ENCODE measurements around the gene C16orf54.
A peak's percentile ranks its signal among the peaks of the same experiment; 100 is the strongest.
"Not testable (repeated sequence)": the region's sequence is repeated elsewhere in the genome, so short reads cannot be mapped to it uniquely, and the experiment has no call there.

C16orf54 gene

GRCh38 chr16:29742683-29743275, 3.0 kb downstream of the C16orf54 start:
- no peak for DNase-seq (ENCODE audit: low read depth in 1 of 2, low spot score in 1 of 2)

DNA sequence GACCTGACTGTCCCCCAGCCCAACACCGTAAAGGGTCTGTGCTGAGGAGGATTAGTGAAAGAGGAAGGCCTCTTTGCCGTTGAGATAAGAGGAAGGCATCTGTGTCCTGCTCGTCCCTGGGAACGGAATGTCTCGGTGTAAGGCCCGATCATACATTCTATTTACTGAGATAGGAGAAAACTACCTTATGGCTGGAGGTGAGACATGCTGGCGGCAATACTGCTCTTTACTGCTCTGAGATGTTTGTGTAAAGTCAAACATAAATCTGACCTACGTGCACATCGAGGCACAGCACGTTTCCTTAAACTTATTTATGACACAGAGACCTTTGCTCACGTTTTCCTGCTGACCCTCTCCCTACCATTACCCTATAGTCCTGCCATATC, 5.2 kb downstream of the C16orf54 start:
- not testable (repeated sequence) for DNase-seq (ENCODE audit: low read depth in 1 of 2, low spot score in 1 of 2)

DNA sequence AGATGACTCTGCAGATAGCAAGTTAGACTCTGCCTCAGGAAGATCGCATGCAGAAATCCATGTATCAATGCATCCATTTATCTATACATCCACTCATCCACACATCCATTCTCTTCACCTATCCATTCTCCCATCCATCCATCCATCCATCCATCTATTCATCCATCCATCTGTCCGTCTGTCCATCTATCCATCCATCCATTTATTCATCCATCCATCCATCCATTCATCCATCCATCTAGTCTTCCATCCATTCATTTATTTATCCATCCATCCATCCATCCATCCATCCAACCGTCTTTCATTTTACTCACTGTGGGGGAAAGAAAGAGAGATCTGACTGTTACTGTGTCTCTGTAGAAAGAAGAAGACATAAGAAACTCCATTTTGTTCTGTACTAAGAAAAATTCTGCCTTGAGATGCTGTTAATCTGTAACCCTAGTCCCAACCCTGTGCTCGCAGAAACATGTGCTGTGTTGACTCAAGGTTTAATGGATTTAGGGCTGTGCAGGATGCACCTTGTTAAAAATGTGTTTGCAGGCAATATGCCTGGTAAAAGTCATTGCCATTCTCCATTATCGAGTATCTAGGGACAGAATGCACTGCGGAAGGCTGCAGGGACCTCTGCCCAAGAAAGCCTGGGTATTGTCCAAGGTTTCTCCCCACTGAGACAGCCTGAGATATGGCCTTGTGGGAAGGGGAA, 5.7 kb downstream of the C16orf54 start:
- not testable (repeated sequence) for DNase-seq (ENCODE audit: low read depth in 1 of 2, low spot score in 1 of 2)

DNA sequence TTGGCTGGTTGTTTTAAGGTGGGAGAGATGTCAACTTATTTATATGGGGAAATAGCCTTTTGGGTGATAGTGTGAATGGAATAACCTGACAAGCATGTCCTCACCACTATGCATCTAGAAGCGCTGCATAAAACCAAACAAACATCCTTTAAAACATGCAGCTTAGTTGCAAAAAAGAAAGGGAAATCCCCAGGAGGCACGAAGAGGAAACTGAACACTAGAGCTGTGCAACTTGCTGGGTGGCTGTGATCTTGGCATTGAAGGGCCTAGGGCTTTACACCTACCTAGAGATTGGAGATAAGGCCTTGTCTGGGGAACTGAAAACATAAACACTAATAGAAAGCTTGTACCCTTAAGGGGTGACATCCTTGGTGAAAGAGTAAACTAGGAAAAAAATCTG, 7.3 kb downstream of the C16orf54 start:
- no peak for DNase-seq (ENCODE audit: low read depth in 1 of 2, low spot score in 1 of 2)

GRCh38 chr16:29737713-29738112, 8.1 kb downstream of the C16orf54 start:
- DNase-seq (ENCODE audit: low read depth in 1 of 2, low spot score in 1 of 2), result no peak

DNA sequence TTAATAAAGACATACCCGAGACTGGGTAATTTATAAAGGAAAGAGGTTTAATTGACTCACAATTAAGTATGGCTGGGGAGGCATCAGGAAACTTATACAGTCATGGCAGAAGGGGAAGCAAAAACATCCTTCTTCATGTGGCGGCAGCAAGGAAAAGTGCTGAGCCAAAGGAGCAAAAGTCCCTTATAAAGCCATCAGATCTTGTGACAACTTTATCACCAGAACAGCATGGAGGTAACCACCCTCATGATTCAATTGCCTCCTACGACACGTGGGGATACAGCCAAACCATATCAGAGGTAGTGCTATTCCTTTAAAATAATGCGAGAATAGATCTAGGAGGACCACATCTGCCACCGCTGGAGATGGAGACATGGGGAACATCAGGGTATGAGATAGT, 9.0 kb downstream of the C16orf54 start:
- no peak for DNase-seq (ENCODE audit: low read depth in 1 of 2, low spot score in 1 of 2)

DNA sequence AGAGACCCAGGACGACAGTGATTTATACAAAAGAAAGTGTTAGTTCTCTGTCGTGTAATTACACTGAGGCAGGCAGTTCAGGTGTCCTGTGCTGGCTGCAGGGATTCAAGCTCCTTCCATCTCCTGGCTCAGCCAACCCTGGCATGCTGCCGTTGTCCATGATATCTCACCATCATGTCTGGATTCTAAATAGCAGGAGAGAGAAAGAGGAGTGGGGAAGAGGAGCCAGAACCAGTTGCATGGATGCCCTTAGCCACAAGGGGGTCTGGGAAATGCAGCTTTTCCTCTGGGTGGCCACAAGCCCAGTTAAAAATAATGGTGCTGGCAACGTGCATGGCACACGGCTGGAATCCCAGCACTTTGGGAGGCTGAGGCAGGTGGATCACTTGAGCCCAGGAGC, 9.7 kb downstream of the C16orf54 start:
- DNase-seq (ENCODE audit: low read depth in 1 of 2, low spot score in 1 of 2), result no peak

DNA sequence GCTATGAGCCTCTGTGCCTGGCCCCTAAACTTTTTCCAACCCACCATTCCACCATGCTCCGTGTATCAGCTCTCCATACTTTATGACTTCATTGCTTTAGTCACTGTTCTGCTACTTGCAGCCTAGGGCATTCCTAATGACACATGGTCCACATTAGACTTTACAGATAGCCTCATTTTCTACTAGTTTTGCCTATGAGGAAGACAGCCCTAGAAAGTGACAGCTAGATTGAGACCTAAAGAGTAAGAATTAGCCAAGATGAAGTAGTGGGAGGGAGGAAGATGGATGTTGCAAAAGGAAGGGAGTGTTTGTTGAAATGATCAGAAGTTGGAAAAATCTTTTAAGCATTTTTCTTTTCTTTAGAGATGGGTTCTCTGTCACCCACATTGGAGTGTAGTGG, 11.0 kb downstream of the C16orf54 start:
- no peak for DNase-seq (ENCODE audit: low read depth in 1 of 2, low spot score in 1 of 2)

DNA sequence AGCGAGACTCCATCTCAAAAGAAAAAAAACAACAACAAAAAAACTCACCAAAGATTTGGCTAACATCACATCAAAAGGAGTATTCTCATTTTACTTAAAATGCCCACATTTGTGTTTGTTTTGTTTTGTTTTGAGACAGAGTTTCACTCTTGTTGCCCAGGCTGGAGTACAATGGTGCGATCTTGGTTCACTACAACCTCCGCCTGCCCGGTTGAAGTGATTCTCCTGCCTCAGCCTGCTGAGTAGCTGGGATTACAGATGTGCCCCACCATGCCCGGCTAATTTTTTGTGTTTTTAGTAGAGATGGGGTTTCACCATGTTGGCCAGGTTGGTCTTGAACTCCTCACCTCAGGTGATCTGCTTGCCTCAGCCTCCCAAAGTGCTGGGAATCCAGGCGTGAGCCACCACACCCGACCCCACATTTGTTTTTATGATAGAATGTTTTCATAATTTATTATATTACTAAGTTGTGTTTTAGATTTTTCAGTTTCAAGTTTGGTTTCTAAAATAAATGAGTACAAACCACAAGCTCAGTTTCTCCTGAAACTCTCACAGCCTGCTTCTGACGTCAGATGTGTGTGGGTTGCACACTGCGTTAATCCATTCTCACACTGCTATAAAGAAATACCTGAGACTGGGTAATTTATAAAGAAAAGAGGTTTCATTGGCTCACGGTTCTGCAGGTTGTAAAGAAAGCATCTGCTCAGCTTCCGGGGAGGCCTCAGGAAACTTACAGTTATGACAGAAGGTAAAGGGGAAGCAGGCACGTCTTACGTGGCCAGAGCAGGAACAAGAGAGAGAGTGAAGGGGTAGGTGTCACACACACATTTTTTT, 13.8 kb downstream of the C16orf54 start:
- DNase-seq (ENCODE audit: low read depth in 1 of 2, low spot score in 1 of 2), result peak in 1 of 2 donors; percentile 37

DNA sequence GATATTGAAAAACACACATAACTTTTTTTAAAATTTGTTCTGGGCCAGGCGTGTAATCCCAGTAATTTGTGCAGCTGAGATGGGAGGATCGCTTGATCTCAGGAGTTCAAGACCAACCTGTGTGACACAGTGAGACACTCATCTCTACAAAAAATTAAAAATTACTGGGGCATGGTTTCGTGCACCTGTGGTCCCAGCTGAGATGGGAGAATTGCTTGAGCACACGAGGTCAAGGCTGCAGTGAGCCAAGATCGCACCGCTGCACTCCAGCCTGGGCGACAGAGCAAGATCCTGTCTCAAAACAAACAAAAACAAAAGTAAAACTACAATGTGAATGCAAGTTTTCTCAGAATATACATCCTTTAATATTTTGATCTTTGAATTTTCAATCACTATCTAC, 15.1 kb downstream of the C16orf54 start:
- DNase-seq (ENCODE audit: low read depth in 1 of 2, low spot score in 1 of 2), result no peak

GRCh38 chr16:29729116-29729521, 16.7 kb downstream of the C16orf54 start:
- DNase-seq (ENCODE audit: low read depth in 1 of 2, low spot score in 1 of 2), result no peak

DNA sequence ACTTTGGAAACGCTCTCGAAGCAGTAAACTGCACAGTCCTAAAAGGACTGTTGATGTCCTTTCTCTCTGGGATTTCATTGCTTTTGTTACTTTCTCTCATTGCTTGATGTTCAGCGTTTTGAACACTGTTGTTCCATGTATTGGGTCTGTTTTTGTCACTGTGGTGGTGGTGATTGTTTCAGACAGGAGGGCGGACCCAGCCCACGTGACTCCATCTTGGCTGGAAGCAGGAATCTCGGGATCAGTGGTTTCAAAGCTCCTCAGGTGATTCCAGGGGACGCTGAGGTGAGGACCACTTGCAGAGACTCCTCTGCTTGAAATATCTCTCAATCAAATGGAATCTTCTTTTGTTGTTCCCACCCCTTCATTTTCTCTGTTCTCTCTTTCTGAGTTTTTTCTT, 18.3 kb downstream of the C16orf54 start:
- DNase-seq (ENCODE audit: low read depth in 1 of 2, low spot score in 1 of 2), result no peak

GRCh38 chr16:29726845-29727377, 18.9 kb downstream of the C16orf54 start:
- DNase-seq (ENCODE audit: low read depth in 1 of 2, low spot score in 1 of 2), result no peak

DNA sequence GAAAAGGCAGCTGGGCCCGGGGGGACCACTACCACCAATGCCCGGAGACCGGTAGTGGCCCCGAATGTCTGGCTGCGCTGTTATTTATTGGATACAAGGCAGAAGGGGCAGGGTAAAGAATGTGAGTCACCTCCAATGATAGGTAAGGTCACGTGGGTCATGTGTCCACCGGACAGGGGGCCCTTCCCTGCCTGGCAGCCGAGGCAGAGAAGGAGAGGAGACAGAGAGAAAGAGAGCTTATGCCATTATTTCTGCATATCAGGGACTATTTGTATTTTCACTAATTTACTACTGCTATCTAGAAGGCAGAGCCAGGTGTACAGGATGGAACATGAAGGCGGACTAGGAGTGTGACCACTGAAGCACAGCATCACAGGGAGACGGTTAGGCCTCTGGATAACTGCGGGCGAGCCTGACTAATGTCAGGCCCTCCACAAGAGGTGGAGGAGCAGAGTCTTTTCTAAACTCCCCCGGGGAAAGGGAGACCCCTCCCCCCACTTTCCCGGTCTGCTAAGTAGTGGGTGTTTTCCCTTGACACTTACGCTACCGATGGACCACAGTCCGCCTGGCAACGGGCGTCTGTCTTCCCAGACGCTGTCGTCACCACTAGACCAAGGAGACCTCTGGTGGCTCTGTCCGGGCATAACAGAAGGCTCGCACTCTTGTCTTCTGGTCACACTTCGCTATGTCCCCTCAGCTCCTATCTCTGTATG, 24.5 kb downstream of the C16orf54 start:
- not testable (repeated sequence) for DNase-seq (ENCODE audit: low read depth in 1 of 2, low spot score in 1 of 2)

- DNase-seq (ENCODE audit: low read depth in 1 of 2, low spot score in 1 of 2), result no peak
These were observed 25.1 kb downstream of the C16orf54 start for GRCh38 chr16:29720703-29721102.

DNA sequence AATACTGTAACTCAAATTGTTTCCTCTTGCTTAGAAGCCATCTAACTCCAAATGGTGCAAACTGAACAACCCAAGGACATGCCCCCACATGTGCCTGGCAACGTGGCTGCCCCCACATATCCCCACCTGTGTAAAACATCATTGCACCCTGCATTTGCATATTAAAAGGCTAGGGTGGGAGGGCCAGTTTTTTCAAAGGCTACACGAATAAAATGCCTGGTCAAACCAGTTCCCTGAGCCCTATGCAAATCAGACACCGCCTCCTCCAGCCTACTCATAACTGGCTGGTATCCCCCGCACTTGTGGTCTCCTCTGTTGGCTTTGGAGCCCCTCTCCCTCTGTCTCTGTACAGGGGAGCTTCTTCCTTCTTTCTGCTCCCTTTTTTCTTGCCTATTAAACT, 26.7 kb downstream of the C16orf54 start:
- DNase-seq (ENCODE audit: low read depth in 1 of 2, low spot score in 1 of 2), result no peak

DNA sequence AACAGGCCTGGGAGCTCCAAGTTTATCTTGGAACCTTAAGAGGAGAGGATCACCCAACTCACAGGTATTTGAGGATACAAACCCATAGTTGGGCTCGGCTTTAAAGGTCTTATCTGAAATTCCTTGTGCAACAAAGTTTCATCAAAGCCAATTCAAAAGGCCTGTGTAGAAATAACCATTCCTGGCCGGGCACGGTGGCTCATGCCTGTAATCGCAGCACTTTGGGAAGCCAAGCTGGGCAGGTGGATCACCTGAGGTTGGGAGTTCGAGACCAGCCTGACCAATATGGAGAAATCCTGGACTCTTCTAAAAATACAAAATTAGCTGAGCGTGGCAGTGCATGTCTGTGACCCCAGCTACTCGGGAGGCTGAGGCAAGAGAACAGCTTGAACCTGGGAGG, 28.7 kb downstream of the C16orf54 start:
- no peak for DNase-seq (ENCODE audit: low read depth in 1 of 2, low spot score in 1 of 2)

DNA sequence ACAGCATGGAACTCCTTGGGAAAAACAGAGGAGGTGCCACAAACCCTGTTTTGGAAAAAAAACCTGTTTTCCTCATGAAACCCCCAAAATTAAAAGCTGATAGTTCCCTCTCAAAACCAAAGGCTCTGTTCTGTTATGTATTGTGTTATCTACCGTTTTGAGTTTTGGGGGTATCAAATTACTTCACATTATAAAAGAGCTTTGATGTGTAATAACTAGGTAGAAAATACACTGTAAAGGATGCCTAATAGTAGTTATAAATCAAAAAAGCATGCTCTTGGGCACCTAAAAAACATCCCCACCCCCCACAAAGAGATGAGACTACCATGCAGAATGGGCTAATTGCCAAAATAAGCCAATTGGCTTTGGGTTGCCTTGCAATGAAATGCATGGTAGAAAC, 30.8 kb downstream of the C16orf54 start:
- no peak for DNase-seq (ENCODE audit: low read depth in 1 of 2, low spot score in 1 of 2)

GRCh38 chr16:29714396-29714795, 31.4 kb downstream of the C16orf54 start:
- no peak for DNase-seq (ENCODE audit: low read depth in 1 of 2, low spot score in 1 of 2)

DNA sequence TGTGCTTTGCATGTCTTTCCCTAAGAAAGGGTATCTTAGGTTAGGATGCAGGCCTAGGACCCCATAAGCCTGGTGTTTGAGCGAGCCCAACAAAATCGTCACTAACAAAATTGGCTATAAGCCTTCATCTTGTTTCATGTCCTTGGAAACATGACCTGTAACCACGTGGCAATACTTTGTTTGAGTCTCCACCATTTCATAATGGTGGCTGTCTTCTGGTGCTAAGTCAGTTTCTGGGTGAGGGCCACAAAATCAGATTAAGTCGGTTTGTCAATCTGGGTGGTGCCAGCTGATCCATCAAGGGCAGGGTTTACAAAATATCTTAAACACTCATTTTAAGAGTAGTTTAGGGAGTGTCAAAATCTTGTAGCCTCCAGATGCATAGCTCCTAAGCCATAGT, 33.0 kb downstream of the C16orf54 start:
- no peak for DNase-seq (ENCODE audit: low read depth in 1 of 2, low spot score in 1 of 2)
